Panc1 (cell line): Measurements from ENCODE around the gene HNRNPK. TPM values are rescaled to one million over a fixed set of nuclear protein-coding genes. Genes with fewer than 3 reads are reported as not detected.
"Not testable (repeated sequence)": the region's sequence is repeated elsewhere in the genome, so short reads cannot be mapped to it uniquely, and the experiment has no call there.

Source experiments
- ATAC-seq: fragments of 200-7000 bp; cut with Tn5 transposase; 2 replicates; pipeline ENCODE4 v1.9.1; 2020; ENCODE audit warnings: mild to moderate bottlenecking, moderate library complexity
- BruUV-seq: library from RNA; stranded (reverse); fragments of 400-500 nt; replicated peaks from 2 replicates; lab custom pipeline; 2021; lab: Mats Ljungman, UMichigan
- CTCF ChIA-PET: fragments of 300-600 bp; sonication (Branson Sonifier 250); formaldehyde crosslinking; loops from one replicate; lab custom pipeline; 2022; ENCODE audit warnings: antibody characterized with exemption; lab: Charles Lee
- POLR2A ChIA-PET: fragments of 300-600 bp; sonication (Branson Sonifier 250); formaldehyde crosslinking; loops from one replicate; lab custom pipeline; 2022; ENCODE audit warnings: antibody characterized with exemption; lab: Charles Lee
- DNase-seq: peaks from one replicate; pipeline ENCODE4 v3.0.0-alpha.2; 2010; ENCODE audit warnings: low read depth, low spot score
- H3K27ac ChIP-seq: 2 replicates; pipeline ENCODE4 v1.5.1; 2011; ENCODE audit warnings: mild to moderate bottlenecking, low read length, inconsistent platforms
- H3K27me3 ChIP-seq: fragments of 200-500 bp; sonication (Bioruptor generic); 2 replicates; pipeline ENCODE4 v1.6.0; 2014; ENCODE audit warnings: low read length, inconsistent platforms; ENCODE audit not compliant: control insufficient read depth, insufficient read depth
- H3K36me3 ChIP-seq: fragments of 200-500 bp; sonication (Bioruptor generic); 2 replicates; pipeline ENCODE4 v1.5.1; 2014; ENCODE audit warnings: inconsistent platforms, mild to moderate bottlenecking, low read length, moderate library complexity; ENCODE audit not compliant: control insufficient read depth, insufficient read depth
- H3K4me1 ChIP-seq: 2 replicates; pipeline ENCODE4 v1.5.1; 2011; ENCODE audit warnings: inconsistent platforms, mild to moderate bottlenecking, low read length, moderate library complexity; ENCODE audit not compliant: control insufficient read depth, insufficient read depth
- H3K4me3 ChIP-seq, 2 experiments: 2 replicates each; pipeline ENCODE4 v1.5.1; 2011 to 2012; ENCODE audit warnings: low read depth in 2 of 2, low read length in 2 of 2, mild to moderate bottlenecking in 2 of 2, inconsistent platforms in 1 of 2, moderate library complexity in 1 of 2
- H3K9me3 ChIP-seq: fragments of 200-500 bp; sonication (Bioruptor generic); 2 replicates; pipeline ENCODE4 v1.5.1; 2014; ENCODE audit warnings: low read depth, mild to moderate bottlenecking, inconsistent platforms, low read length, moderate library complexity; ENCODE audit not compliant: control insufficient read depth, insufficient read depth
- POLR2AphosphoS5 ChIP-seq: IDR thresholded peaks from 2 replicates; pipeline ENCODE4 v1.6.1; 2012; ENCODE audit warnings: mild to moderate bottlenecking, low read depth, low read length, moderate library complexity
- SIN3A ChIP-seq: IDR thresholded peaks from 2 replicates; pipeline ENCODE4 v1.6.1; 2012; ENCODE audit warnings: low read depth, mild to moderate bottlenecking, low read length, moderate library complexity, borderline replicate concordance; ENCODE audit not compliant: insufficient read depth
- TCF7L2 ChIP-seq: IDR thresholded peaks from 2 replicates; pipeline ENCODE4 v1.6.1; 2011; ENCODE audit warnings: mild to moderate bottlenecking, low read depth, low read length, inconsistent platforms
- in situ Hi-C: cut with HindIII; loops from 2 replicates; pipeline ENCODE4 v1.10.0; 2016; ENCODE audit warnings: low sequenced_read_pairs, low pct_unique_long_range_greater_than_20kb
- intact Hi-C: fragments of 100-400 bp; cut with micrococcal nuclease; formaldehyde crosslinking; loops from one replicate; pipeline ENCODE4 v1.10.0; 2022; ENCODE audit not compliant: unreplicated experiment
- total RNA-seq: library from RNA; stranded (reverse); gene quantifications from one replicate; pipeline ENCODE4 v1.2.1, GENCODE V29; 2021; ENCODE audit not compliant: unreplicated experiment
- TF ChIP-seq, protein P1 (sequence below): fragments of 450-650 bp; IDR thresholded peaks from 2 replicates; pipeline ENCODE4 v1.5.1; 2017; ENCODE audit warnings: mild to moderate bottlenecking

Gene HNRNPK
- total RNA-seq, 1 experiment from 2014 or later = 495 TPM

DNA sequence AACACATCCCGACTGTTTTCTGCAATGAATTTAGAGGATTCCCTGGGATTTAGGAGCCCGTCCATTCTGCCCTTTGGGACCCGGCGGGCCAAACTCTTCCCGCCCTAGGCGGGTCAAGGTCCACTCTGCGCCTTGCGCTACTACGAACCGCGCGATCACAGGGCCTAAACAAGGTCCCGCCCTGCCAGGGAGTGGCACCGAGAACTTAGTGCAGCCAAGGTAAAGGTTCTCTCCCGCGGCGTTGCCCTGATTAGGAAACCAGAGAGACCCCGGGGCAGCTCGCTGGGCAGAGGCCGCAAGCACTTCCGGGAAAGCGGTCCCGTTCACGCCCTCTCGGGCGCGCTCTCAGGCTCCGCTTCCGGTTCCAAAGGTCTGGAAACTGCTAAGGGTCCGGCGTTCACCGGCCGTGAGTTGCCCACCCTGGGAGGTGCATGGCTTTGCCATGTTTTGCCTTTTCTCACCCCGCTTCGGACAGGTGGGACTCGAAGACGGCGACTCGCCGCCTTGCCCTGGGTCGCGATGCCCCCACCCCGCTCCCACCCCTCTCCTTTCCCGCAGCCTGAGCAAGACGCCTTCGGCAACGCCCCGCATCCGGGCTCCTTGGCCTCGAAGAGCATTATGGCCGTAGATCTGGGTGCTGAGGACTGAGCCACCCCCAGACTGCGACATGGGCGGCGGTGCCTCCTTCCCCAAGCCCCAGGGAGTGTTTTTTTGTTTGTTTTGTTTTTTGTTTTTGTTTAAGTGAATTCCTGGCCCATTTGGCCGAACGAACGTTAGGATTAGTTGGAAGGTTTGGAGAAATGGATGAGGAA is 23.4 kb downstream of the HNRNPK start:
- POLR2A ChIA-PET = no interaction called here
- TSS peak; percentile 97 for BruUV-seq

DNA sequence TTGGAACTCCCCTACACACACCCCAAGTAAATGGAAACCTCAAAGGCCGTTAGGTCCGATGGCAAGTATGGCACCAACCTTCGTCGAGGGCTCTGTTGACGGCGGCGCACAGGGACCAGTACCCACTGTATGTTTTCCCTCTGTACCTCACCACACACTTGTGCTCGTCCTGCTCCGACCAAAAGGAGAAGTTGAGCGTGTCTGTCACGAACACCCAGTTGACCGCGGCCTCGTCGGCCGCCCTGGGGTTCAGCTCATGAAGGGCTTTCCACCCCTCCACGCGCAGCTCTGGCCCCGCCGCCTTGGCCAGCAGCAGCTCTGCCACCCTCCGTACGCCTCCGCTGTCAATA is 24.0 kb downstream of the HNRNPK start:
- POLR2A ChIA-PET = no interaction called here
- in situ Hi-C loops (no loop called here), intact Hi-C loops (no loop called here)
- no peaks in the 10 kb centered on the region for H3K36me3 ChIP-seq
- TF ChIP-seq TCF7L2 = no peak
- BruUV-seq = no TSS peak
- no peaks in the 10 kb centered on the region for H3K9me3 ChIP-seq
- peaks cover 9% of the 10 kb centered on the region for H3K4me1 ChIP-seq
- ATAC-seq = peak; percentile 57
- CTCF ChIA-PET = interaction anchor here (0.6 kb wide), 1 partner anchor 22 kb away, joined by 3 read pairs; no protein-coding TSS in a partner anchor
- peak overlapping the region; percentile 85 for H3K27ac ChIP-seq
- no peaks in the 10 kb centered on the region for H3K27me3 ChIP-seq
- no peak for DNase-seq
- H3K4me3 ChIP-seq = peak overlapping the region; percentile 59 to 81

More for the DNA sequence above, 23.4 kb downstream of the HNRNPK start:
- CTCF ChIA-PET = interaction anchor here (0.6 kb wide), 1 partner anchor 21 kb away, joined by 3 read pairs; no protein-coding TSS in a partner anchor
- H3K4me3 ChIP-seq = peak overlapping the region; percentile 59 to 81
- H3K4me1 ChIP-seq = peaks cover 9% of the 10 kb centered on the region
- no peaks in the 10 kb centered on the region for H3K27me3 ChIP-seq
- no peaks in the 10 kb centered on the region for H3K9me3 ChIP-seq
- no peak for DNase-seq
- in situ Hi-C loops = no loop called here
- ATAC-seq = peak; percentile 96
- TF ChIP-seq SIN3A (peak; percentile 73; the same call in 1 of the 2 replicates), POLR2AphosphoS5 (peak; percentile 84)
- TF ChIP-seq, protein P1, sequence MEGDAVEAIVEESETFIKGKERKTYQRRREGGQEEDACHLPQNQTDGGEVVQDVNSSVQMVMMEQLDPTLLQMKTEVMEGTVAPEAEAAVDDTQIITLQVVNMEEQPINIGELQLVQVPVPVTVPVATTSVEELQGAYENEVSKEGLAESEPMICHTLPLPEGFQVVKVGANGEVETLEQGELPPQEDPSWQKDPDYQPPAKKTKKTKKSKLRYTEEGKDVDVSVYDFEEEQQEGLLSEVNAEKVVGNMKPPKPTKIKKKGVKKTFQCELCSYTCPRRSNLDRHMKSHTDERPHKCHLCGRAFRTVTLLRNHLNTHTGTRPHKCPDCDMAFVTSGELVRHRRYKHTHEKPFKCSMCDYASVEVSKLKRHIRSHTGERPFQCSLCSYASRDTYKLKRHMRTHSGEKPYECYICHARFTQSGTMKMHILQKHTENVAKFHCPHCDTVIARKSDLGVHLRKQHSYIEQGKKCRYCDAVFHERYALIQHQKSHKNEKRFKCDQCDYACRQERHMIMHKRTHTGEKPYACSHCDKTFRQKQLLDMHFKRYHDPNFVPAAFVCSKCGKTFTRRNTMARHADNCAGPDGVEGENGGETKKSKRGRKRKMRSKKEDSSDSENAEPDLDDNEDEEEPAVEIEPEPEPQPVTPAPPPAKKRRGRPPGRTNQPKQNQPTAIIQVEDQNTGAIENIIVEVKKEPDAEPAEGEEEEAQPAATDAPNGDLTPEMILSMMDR = no peak
- intact Hi-C loops = no loop called here
- peak overlapping the region; percentile 85 for H3K27ac ChIP-seq
- no peaks in the 10 kb centered on the region for H3K36me3 ChIP-seq

DNA sequence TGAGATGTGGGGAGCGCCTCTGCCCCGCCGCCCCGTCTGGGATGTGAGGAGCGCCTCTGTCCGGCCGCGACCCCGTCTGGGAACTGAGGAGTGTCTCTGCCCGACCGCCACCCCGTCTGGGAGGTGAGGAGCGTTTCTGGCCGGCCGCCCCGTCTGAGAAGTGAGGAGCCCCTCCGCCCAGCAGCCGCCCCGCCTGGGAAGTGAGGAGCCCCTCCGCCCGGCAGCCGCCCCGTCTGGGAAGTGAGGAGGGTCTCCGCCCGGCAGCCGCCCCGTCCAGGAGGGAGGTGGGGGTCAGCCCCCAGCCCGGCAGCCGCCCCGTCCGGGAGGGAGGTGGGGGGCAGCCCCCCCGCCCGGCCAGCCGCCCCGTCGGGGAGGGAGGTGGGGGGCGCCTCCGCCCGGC is 31.9 kb downstream of the HNRNPK start:
- H3K27me3 ChIP-seq, H3K4me1 ChIP-seq, H3K9me3 ChIP-seq, BruUV-seq, H3K36me3 ChIP-seq, H3K4me3 ChIP-seq, CTCF ChIA-PET, in situ Hi-C loops, DNase-seq, ATAC-seq, intact Hi-C loops, H3K27ac ChIP-seq: not testable (repeated sequence)
- POLR2A ChIA-PET = interaction anchor here (0.6 kb wide), 1 partner anchor 337 kb away, joined by 3 read pairs; no protein-coding TSS in a partner anchor
